Endothelial cell (in vitro differentiated cells): ENCODE data around the gene SCNN1B. TPM values are rescaled to one million over a fixed set of nuclear protein-coding genes. Genes with fewer than 3 reads are reported as not detected.

ENCODE experiments used
- DNase-seq: peaks from one replicate; pipeline ENCODE4 v3.0.0; 2021; ENCODE audit warnings: low spot score
- H3K27ac Mint-ChIP-seq: one replicate; pipeline ENCODE4 v1.8.0; 2021; ENCODE audit warnings: mixed read lengths, inconsistent platforms; ENCODE audit not compliant: unreplicated experiment
- H3K27me3 Mint-ChIP-seq: one replicate; pipeline ENCODE4 v1.8.0; 2021; ENCODE audit warnings: mild to moderate bottlenecking, moderate library complexity, mixed read lengths, inconsistent platforms; ENCODE audit not compliant: unreplicated experiment
- H3K36me3 Mint-ChIP-seq: one replicate; pipeline ENCODE4 v1.8.0; 2021; ENCODE audit warnings: mild to moderate bottlenecking, low read depth, mixed read lengths, inconsistent platforms; ENCODE audit not compliant: unreplicated experiment
- H3K4me1 Mint-ChIP-seq: one replicate; pipeline ENCODE4 v1.8.0; 2021; ENCODE audit warnings: mild to moderate bottlenecking, mixed read lengths, inconsistent platforms; ENCODE audit not compliant: unreplicated experiment
- H3K4me3 Mint-ChIP-seq: one replicate; pipeline ENCODE4 v1.8.0; 2021; ENCODE audit warnings: mild to moderate bottlenecking, mixed read lengths, inconsistent platforms; ENCODE audit not compliant: unreplicated experiment
- H3K9me3 Mint-ChIP-seq: one replicate; pipeline ENCODE4 v1.8.0; 2021; ENCODE audit warnings: mixed read lengths, inconsistent platforms; ENCODE audit not compliant: unreplicated experiment
- CTCF ChIP-seq: fragments of 200-600 bp; sonication (generic); IDR thresholded peaks from one replicate; pipeline ENCODE4 v1.5.0; 2021; ENCODE audit warnings: antibody characterized with exemption; ENCODE audit not compliant: unreplicated experiment
- total RNA-seq: library from RNA; stranded (reverse); fragmentation: NEBNext Ultra II Directional; extraction: Animal tissue kit (Norgen Biotek cat#: 25700); gene quantifications from one replicate; pipeline ENCODE4 v1.2.1, GENCODE V29; 2021; ENCODE audit not compliant: unreplicated experiment

The SCNN1B gene
- total RNA-seq, 1 donor from 2014 or later = not detected

- peaks cover 5% of the 10 kb centered on the region for H3K9me3 Mint-ChIP-seq
- H3K27ac Mint-ChIP-seq = no peak overlapping the region
- H3K4me3 Mint-ChIP-seq = no peak overlapping the region
- no peaks in the 10 kb centered on the region for H3K4me1 Mint-ChIP-seq
- no peaks in the 10 kb centered on the region for H3K36me3 Mint-ChIP-seq
- TF ChIP-seq CTCF = no peak
- peaks cover 4% of the 10 kb centered on the region for H3K27me3 Mint-ChIP-seq
- DNase-seq = no peak
Measured at GRCh38 chr16:23256440-23256839, 45.7 kb upstream of the SCNN1B start.

GRCh38 chr16:23257682-23258081, 44.4 kb upstream of the SCNN1B start:
- no peak overlapping the region for H3K4me3 Mint-ChIP-seq

GRCh38 chr16:23258919-23259237, 43.2 kb upstream of the SCNN1B start:
- Mint-ChIP-seq H3K4me3 (no peak overlapping the region), H3K9me3 (no peaks in the 10 kb centered on the region), H3K27me3 (peaks cover 5% of the 10 kb centered on the region), H3K27ac (no peak overlapping the region), H3K4me1 (no peaks in the 10 kb centered on the region), H3K36me3 (no peaks in the 10 kb centered on the region)
- no peak for TF ChIP-seq CTCF
- no peak for DNase-seq

More at GRCh38 chr16:23257682-23258081, 44.4 kb upstream of the SCNN1B start:
- H3K27ac Mint-ChIP-seq = no peak overlapping the region
- H3K36me3 Mint-ChIP-seq = no peaks in the 10 kb centered on the region
- no peak for TF ChIP-seq CTCF
- DNase-seq = no peak
- peaks cover 4% of the 10 kb centered on the region for H3K27me3 Mint-ChIP-seq
- H3K9me3 Mint-ChIP-seq = no peaks in the 10 kb centered on the region
- no peaks in the 10 kb centered on the region for H3K4me1 Mint-ChIP-seq

GRCh38 chr16:23267647-23268046, 34.5 kb upstream of the SCNN1B start:
- no peak overlapping the region for H3K4me3 Mint-ChIP-seq
- no peak for TF ChIP-seq CTCF
- H3K36me3 Mint-ChIP-seq = no peaks in the 10 kb centered on the region
- DNase-seq = no peak
- no peak overlapping the region for H3K27ac Mint-ChIP-seq
- peaks cover 1% of the 10 kb centered on the region for H3K27me3 Mint-ChIP-seq
- H3K4me1 Mint-ChIP-seq = no peaks in the 10 kb centered on the region
- no peaks in the 10 kb centered on the region for H3K9me3 Mint-ChIP-seq

- Mint-ChIP-seq H3K4me1 (no peaks in the 10 kb centered on the region), H3K36me3 (no peaks in the 10 kb centered on the region), H3K27ac (no peak overlapping the region), H3K27me3 (no peaks in the 10 kb centered on the region), H3K9me3 (no peaks in the 10 kb centered on the region), H3K4me3 (no peak overlapping the region)
- no peak for DNase-seq
- no peak for TF ChIP-seq CTCF
Measured at GRCh38 chr16:23268561-23268960, 33.5 kb upstream of the SCNN1B start.
